CD4-positive, alpha-beta T cell (primary cell): Measurements from ENCODE around the gene RRAS2. TPM values are rescaled to one million over a fixed set of nuclear protein-coding genes. Genes with fewer than 3 reads are reported as not detected.

Experiments
- ATAC-seq: fragments of 200-7000 bp; cut with Tn5 transposase; one replicate; pipeline ENCODE4 v1.10.0; 2022; ENCODE audit warnings: mild to moderate bottlenecking; ENCODE audit not compliant: poor library complexity
- CTCF ChIA-PET: fragments of 350-600 bp; sonication (Branson Sonifier 250); formaldehyde crosslinking; loops from one replicate; lab custom pipeline; 2021; ENCODE audit warnings: antibody characterized with exemption, inconsistent platforms; lab: Charles Lee
- POLR2A ChIA-PET: fragments of 350-600 bp; sonication (Branson Sonifier 250); formaldehyde crosslinking; loops from one replicate; lab custom pipeline; 2021; ENCODE audit warnings: antibody characterized with exemption, inconsistent platforms; lab: Charles Lee
- DNase-seq, 14 experiments: peaks; one replicate each; pipeline ENCODE4 v3.0.0-alpha.2; 2013 to 2020; ENCODE audit warnings: mixed read lengths in 2 of 14
- H3K27ac ChIP-seq, 2 donors: one replicate each; pipeline versions ENCODE4 v1.5.1 to v1.7.0; 2013; ENCODE audit warnings: low read length in 2 of 2, low read depth in 1 of 2, mild to moderate bottlenecking in 1 of 2
- H3K27me3 ChIP-seq, 2 experiments: 1 replicate in 1 of 2; 2 replicates in 1 of 2; pipeline versions ENCODE4 v1.6.1 to v1.7.0; 2013; ENCODE audit warnings: low read length in 2 of 2, control low read depth in 1 of 2, mild to moderate bottlenecking in 1 of 2, moderate library complexity in 1 of 2; ENCODE audit not compliant: insufficient read depth in 2 of 2, control insufficient read depth in 1 of 2
- H3K36me3 ChIP-seq: one replicate; pipeline ENCODE4 v1.6.1; 2013; ENCODE audit warnings: low read length, control low read depth; ENCODE audit not compliant: insufficient read depth
- H3K4me1 ChIP-seq: one replicate; pipeline ENCODE4 v1.6.1; 2013; ENCODE audit warnings: low read length, control low read depth; ENCODE audit not compliant: insufficient read depth
- H3K4me3 ChIP-seq: one replicate; pipeline ENCODE4 v1.5.1; 2013; ENCODE audit warnings: mild to moderate bottlenecking, low read length, moderate library complexity
- H3K9me3 ChIP-seq, 2 experiments: 1 replicate in 1 of 2; 2 replicates in 1 of 2; pipeline versions ENCODE4 v1.6.1 to v1.7.0; 2013; ENCODE audit warnings: low read length in 2 of 2, mild to moderate bottlenecking in 2 of 2, control low read depth in 1 of 2, moderate library complexity in 1 of 2; ENCODE audit not compliant: control insufficient read depth in 1 of 2, insufficient read depth in 1 of 2
- H3K27ac Mint-ChIP-seq: one replicate; pipeline ENCODE4 v1.8.0; 2020; ENCODE audit warnings: mixed read lengths
- H3K27me3 Mint-ChIP-seq: one replicate; pipeline ENCODE4 v1.8.0; 2021; ENCODE audit warnings: mixed read lengths
- H3K36me3 Mint-ChIP-seq: one replicate; pipeline ENCODE4 v1.8.0; 2021; ENCODE audit warnings: low read depth, mixed read lengths
- H3K4me1 Mint-ChIP-seq: one replicate; pipeline ENCODE4 v1.8.0; 2021; ENCODE audit warnings: low read depth, mixed read lengths
- H3K4me3 Mint-ChIP-seq: one replicate; pipeline ENCODE4 v1.8.0; 2020; ENCODE audit warnings: mild to moderate bottlenecking, mixed read lengths
- H3K9me3 Mint-ChIP-seq: one replicate; pipeline ENCODE4 v1.8.0; 2020; ENCODE audit warnings: mixed read lengths
- intact Hi-C, 2 experiments: fragments of 100-400 bp; cut with DNase I in 1 of 2; cut with micrococcal nuclease in 1 of 2; formaldehyde crosslinking; loops; one replicate each; pipeline versions ENCODE4 v1.15.1 to v1.9.0; 2023 to 2025; cut with DNase I, micrococcal nuclease
- total RNA-seq, 174 experiments: library from RNA in 2 of 174; stranded (reverse) in 2 of 174; gene quantifications; one replicate each; pipeline ENCODE4 v1.2.3 and lab custom pipeline; 2021 to 2026
- TF ChIP-seq, protein P1 (sequence below): fragments of 200-600 bp; IDR thresholded peaks from one replicate; pipeline ENCODE4 v1.8.0; 2022; ENCODE audit warnings: antibody characterized with exemption, mild to moderate bottlenecking

Gene RRAS2
- total RNA-seq, 2 experiments from 2014 or later: 20.7 to 21.2 TPM

DNA sequence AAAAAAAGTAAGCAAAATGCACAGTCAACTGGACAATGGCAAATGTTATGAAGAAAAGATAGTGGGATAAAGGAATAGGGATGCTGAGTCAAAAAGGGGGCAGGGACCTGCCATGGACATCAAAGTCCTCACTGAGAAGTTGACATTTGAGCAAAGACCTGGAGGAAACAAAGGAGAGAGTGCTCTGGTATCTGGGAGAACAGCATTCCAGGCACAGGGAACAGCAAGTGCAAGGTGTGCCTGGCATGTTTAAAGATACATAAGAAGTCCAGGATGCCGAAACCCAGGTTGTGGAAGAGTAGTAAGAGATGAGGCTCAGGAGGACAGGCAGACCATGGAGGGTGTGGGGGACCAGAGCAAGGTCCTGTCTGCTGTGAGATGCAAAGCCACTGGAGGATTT is 123.3 kb downstream of the RRAS2 start:
- no peak for ATAC-seq
- no peaks in the 10 kb centered on the region for H3K9me3 ChIP-seq
- H3K4me1 Mint-ChIP-seq: no peaks in the 10 kb centered on the region
- H3K36me3 ChIP-seq: no peaks in the 10 kb centered on the region
- H3K36me3 Mint-ChIP-seq: no peaks in the 10 kb centered on the region
- H3K4me3 ChIP-seq: no peak overlapping the region
- no peaks in the 10 kb centered on the region for H3K4me1 ChIP-seq
- H3K4me3 Mint-ChIP-seq: no peak overlapping the region
- POLR2A ChIA-PET: no interaction called here
- intact Hi-C loops: no loop called here
- H3K27me3 ChIP-seq: no peaks in the 10 kb centered on the region
- TF ChIP-seq, protein P1, sequence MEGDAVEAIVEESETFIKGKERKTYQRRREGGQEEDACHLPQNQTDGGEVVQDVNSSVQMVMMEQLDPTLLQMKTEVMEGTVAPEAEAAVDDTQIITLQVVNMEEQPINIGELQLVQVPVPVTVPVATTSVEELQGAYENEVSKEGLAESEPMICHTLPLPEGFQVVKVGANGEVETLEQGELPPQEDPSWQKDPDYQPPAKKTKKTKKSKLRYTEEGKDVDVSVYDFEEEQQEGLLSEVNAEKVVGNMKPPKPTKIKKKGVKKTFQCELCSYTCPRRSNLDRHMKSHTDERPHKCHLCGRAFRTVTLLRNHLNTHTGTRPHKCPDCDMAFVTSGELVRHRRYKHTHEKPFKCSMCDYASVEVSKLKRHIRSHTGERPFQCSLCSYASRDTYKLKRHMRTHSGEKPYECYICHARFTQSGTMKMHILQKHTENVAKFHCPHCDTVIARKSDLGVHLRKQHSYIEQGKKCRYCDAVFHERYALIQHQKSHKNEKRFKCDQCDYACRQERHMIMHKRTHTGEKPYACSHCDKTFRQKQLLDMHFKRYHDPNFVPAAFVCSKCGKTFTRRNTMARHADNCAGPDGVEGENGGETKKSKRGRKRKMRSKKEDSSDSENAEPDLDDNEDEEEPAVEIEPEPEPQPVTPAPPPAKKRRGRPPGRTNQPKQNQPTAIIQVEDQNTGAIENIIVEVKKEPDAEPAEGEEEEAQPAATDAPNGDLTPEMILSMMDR: no peak
- H3K9me3 Mint-ChIP-seq: no peaks in the 10 kb centered on the region
- H3K27me3 Mint-ChIP-seq: no peaks in the 10 kb centered on the region
- no peak for DNase-seq
- CTCF ChIA-PET: interaction anchor here (0.6 kb wide), 1 partner anchor 568 kb away, joined by 3 read pairs; no protein-coding TSS in a partner anchor
- no peak overlapping the region for H3K27ac ChIP-seq
- no peak overlapping the region for H3K27ac Mint-ChIP-seq

- H3K27ac ChIP-seq: no peak overlapping the region
- TF ChIP-seq, protein P1: no peak
- no peaks in the 10 kb centered on the region for H3K36me3 ChIP-seq
- no peaks in the 10 kb centered on the region for H3K27me3 ChIP-seq
- H3K9me3 ChIP-seq: no peaks in the 10 kb centered on the region
- H3K4me3 ChIP-seq: no peak overlapping the region
- H3K4me1 ChIP-seq: no peaks in the 10 kb centered on the region
- intact Hi-C loops: no loop called here
- Mint-ChIP-seq H3K4me1 (no peaks in the 10 kb centered on the region), H3K9me3 (no peaks in the 10 kb centered on the region), H3K36me3 (no peaks in the 10 kb centered on the region), H3K27me3 (no peaks in the 10 kb centered on the region), H3K27ac (no peak overlapping the region), H3K4me3 (no peak overlapping the region)
- ChIA-PET CTCF (no interaction called here), POLR2A (no interaction called here)
- DNase-seq (no peak), ATAC-seq (no peak)
Measured at GRCh38 chr11:14234446-14234845, 124.5 kb downstream of the RRAS2 start.

DNA sequence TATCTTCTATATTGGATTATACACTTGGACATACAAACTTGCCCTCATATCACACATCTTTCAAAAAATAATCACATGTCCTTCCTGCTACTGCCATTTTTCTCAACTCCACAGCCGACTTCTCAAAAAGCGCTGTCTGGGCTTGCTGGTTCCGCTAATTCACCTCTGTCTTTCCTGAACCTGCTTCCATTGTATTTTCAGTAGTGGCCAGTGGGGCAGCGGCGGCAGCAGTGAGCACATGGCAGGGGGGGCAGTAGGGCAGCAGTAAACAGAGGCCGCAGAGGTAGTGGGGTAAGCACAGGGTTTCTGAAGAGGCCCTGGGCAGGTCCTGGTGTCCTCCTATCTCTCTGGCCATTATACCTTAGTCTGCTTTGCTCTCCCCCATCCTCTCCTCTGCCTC is 126.3 kb downstream of the RRAS2 start:
- H3K36me3 ChIP-seq: no peaks in the 10 kb centered on the region
- no peak overlapping the region for H3K4me3 Mint-ChIP-seq
- POLR2A ChIA-PET: no interaction called here
- H3K27me3 ChIP-seq: no peaks in the 10 kb centered on the region
- H3K27ac Mint-ChIP-seq: no peak overlapping the region
- H3K36me3 Mint-ChIP-seq: no peaks in the 10 kb centered on the region
- no peaks in the 10 kb centered on the region for H3K4me1 Mint-ChIP-seq
- no peaks in the 10 kb centered on the region for H3K9me3 Mint-ChIP-seq
- no peak overlapping the region for H3K4me3 ChIP-seq
- ATAC-seq: no peak
- intact Hi-C loops: no loop called here
- no peaks in the 10 kb centered on the region for H3K4me1 ChIP-seq
- TF ChIP-seq, protein P1: no peak
- CTCF ChIA-PET: no interaction called here
- no peaks in the 10 kb centered on the region for H3K9me3 ChIP-seq
- DNase-seq: no peak
- no peaks in the 10 kb centered on the region for H3K27me3 Mint-ChIP-seq
- H3K27ac ChIP-seq: no peak overlapping the region
